ENCODE data around the gene CA9. TPM values are rescaled to one million over a fixed set of nuclear protein-coding genes. Genes with fewer than 3 reads are reported as not detected.

Gene CA9
- polyA plus RNA-seq, 4 donors = 0.63 to 1.6 (median 0.73) TPM

DNA sequence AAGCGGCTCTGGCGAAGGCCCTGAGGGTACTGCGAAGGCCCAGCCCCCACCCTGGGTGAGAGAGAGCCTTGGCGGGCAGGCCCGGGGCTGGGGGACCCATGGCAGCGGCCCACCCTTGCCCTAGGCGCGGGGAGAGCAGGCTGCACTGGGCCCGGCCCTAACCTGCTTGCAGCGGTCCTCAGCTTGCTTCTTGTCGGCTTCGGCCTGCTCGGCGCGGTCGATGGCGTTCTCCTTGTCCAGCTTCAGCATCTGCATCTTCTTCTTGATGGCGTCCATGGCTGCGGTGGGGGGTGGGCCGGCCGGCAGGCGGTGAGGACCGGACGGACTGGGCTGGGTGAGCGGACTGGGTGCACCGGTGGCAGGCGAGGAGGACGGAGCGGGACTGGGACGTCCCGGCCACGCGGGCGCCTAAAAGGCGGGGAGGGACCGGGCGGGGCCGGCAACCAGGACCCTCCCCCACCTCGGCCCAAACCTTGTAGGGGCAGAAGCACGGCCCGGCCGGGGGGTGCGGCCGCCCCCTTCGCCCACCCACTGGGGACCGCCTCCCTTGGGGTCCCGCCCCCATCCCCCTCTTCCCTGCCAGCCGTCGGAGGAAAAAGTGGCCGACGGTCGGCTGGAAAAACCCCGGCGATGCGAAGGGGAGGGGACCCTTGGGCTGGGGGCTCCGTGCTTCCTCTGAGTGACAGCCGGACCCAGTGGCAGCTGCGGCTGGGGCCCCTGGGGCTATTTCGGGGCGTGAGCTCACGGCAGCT, 16.0 kb downstream of the CA9 start, which contains the start of gene TPM2:
Gene TPM2 (minus strand): TSS at position 384 of the 752 bp plus-strand sequence. CDS start 108 bp downstream, at position 276.
- no peak for DNase-seq (ENCODE audit: low read depth in 4 of 4, low spot score in 3 of 4)

DNA sequence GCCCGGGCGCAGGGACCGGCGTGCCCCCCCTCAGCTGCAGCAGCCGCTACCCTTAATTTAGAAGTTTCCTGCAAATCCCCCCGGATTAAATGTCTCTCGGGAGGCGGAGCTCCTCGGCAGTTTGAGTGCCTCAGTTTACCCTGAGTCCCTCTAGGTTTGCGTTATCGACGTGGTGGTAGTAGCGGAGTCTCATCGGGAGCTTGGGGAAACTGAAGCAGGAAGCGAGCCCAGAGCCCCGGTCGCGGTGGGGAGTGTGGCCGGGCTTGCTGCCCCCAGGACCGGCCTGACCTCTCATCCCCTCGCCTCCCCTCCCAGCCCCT, 16.5 kb downstream of the CA9 start:
- DNase-seq (ENCODE audit: low read depth in 4 of 4, low spot score in 3 of 4) = no peak

DNA sequence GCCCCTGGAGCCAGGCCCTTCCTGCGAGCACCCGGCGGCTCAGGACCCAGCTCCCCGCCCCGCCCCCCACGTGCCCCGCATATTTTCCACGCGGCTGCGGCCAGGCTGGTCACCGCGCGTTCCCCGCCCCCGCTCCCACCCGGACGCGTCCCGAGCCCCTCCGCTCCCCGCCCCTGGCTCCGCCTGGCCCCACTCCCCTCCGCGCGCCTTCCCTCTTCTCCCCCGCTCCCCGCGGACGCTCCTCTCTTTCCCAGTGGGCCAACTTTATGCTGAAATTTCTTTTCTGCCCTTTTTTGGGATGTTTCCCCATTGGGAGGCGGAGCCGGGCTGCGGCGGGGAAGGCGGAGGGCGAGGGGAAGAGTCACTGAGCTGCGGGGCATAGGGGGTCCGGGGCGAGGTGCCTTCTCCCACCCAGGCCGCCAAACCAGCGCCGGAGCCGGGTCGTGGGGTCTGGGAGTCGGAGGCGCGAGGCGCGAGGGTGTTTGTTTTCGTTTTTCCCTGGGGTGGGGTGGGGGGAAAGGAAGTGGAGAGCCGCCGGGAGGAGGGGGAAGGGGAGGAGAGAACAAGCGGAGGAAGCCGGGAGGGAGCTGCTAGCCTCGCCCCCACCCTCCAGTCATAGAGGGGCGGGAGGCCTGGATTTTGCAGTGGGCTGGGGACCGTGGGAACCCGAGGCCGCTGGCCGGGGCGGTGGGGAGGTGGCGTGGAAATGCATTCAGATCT, 17.0 kb downstream of the CA9 start:
- DNase-seq (ENCODE audit: low read depth in 4 of 4, low spot score in 3 of 4) = peak in 1 of 4 donors; percentile 50

DNA sequence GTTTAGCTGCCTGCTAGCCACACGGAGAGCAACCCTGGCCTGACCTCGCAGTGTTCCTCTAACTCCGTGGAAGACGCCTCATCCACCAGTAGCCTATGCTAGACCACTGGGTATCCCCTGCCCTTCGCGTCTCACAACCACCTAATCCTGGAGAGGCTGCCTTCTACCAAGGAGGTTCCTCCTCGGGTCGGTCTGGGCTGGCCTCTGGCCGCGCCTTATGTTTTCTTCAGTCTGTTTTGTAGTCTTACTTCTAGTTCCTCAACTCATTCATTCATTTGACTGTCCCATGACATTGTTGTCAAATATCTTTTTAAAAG, 17.6 kb downstream of the CA9 start:
- no peak for DNase-seq (ENCODE audit: low read depth in 4 of 4, low spot score in 3 of 4)

DNA sequence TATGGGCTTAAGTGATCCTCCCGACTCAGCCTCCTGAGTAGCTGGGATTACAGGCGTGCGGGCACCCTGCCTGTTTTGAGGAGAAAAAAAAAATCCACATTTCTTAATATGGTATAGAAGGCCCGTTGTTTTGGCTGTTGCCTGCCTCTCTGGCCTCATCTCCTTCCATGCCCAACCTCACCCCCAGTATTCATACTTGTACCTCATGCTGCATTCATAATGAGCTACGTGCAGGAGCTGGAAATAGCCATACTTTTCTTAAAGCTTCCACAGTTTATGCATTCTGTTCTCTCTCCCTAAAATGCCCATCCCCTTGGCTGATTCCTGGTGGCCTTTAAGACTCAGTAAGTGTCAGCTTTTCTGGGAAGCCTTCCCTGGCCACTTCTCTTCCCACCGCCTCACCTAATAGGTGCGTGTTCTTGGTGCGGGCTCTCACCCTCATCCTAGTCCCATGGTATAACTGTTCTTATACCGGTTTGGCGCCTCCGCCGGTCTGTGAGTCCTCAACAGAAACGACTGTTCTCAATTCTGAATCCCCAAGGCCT, 18.1 kb downstream of the CA9 start:
- no peak for DNase-seq (ENCODE audit: low read depth in 4 of 4, low spot score in 3 of 4)

DNA sequence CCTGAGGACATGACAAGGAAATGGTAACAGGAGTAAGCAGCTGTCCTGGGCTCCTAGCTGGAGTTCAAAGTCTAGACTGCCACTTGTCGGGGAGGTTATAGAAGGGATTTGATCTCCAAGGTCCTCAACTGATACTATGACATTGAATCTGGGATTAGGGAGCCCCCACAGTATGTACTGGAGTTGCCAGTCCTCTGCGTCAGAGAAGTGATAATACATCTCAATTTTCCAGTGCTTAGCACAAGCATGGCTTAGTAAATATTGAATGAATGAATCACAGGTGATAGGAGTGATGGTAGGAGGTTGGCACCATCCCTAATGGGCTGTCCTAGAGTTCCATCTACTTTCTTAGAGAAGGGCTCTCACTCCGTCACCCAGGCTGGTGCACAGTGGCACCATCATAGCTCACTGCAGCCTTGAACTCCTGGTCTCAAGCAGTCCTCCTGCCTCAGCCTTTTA, 22.2 kb downstream of the CA9 start:
- DNase-seq (ENCODE audit: low read depth in 4 of 4, low spot score in 3 of 4) = no peak

DNA sequence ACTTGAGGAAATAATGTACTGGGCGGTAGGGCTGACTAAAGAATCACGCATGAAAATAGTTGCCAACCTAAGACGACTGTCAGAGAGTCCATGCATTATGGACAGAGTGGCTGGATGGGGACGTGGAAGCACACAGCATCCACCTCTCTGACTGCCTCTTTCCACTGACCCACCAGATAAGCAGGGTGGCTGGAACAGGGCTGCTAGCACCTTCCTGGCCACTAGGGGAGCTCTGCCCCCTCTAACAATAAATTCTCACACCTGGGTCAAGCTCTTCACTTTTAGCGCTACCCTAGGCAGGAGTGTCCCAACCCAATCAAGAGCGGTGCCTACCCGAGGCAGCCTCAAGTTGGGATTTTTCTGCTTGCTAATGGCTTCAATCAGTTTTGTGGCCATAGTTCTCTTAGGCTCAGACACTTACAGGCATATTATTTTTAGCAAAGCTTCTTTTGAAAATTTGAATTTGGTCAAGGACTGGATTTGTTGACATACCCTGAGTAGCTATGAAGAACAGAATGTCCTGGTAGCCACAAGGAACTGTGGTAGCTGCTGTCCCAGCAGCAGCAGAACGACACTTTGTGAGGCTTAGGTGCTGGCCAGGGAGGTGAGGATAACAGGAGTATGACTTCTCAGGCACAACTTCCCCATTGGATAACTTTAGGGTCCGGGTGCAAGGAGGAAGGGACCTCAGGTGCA, 22.9 kb downstream of the CA9 start:
- no peak for DNase-seq (ENCODE audit: low read depth in 4 of 4, low spot score in 3 of 4)

DNA sequence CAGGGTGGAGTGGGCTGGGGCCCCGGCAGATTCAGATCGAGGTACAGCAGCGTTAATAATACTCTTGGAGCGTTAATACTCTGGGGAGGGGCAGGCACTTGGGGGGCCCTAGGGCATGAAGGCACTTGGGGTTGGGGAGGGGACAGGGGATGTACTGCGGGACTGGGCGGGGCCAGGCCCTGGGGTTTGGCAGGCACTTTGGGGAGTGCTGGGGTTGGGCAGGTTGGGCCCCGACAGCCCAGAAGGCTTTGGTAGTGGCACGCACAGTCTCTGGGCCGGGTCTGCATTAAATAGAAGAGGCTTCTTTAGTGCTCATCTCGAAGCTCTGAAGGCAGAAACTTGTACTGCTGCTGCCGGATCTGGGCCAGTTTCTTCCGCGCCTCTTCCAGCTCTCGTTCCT, 23.8 kb downstream of the CA9 start:
- no peak for DNase-seq (ENCODE audit: low read depth in 4 of 4, low spot score in 3 of 4)

DNA sequence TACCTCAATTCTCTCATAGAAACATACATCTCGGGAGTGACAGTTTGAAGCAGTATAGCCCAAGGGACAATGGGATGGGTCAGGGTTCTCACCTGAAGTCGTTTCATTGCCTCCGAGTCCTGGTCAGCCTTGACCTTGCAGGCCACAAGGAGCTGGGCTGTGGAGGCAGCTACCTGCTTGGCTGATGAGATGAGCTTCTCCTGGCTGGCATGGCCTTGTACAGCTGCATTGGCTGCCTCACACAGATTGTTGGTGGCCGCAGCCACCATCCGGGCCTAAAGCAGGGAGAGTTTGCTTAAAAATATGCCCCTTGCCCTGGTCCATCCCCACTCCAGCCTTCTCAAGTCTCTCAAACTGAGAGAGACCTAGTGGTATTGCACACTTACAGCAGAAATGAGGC, 24.5 kb downstream of the CA9 start:
- DNase-seq (ENCODE audit: low read depth in 4 of 4, low spot score in 3 of 4) = no peak

DNA sequence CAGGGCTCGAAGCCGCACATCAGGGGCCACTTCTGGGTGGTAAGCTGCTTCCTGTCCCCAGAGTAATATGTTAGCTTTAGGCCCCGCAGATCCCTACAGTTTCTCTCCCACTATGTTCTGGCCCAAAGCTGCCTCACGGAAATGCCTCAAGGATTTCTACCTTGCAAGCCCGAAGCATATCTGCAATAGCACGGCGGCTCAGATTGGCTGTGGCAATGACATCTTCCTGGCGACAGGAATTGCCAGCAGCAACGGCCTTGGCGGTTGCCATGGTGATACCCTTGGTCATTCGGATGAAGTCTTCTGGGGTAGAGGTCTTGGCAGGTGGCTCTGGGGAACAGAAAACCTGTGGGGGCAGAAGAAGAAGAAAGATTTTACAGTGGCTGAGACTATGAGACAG, 26.3 kb downstream of the CA9 start:
- no peak for DNase-seq (ENCODE audit: low read depth in 4 of 4, low spot score in 3 of 4)

DNA sequence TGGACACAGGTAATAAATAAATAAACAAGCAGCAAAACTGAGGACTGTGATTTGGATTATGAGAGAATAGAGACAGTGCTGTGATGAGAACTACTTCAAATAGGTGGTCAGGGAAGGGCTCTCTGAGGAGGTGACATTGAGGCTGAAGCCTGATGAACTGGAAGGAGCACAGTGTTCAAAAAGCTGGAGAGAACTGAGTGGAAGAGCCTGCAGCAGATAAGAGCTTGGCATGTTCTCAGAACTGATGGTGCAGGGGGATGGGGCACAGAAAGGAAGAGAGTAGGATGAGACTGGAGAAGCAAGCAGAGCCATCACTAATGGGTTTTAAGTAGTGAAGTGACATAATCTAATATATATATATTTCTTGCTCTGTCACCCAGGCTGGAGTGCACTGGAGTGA, 27.2 kb downstream of the CA9 start:
- DNase-seq (ENCODE audit: low read depth in 4 of 4, low spot score in 3 of 4) = no peak

DNA sequence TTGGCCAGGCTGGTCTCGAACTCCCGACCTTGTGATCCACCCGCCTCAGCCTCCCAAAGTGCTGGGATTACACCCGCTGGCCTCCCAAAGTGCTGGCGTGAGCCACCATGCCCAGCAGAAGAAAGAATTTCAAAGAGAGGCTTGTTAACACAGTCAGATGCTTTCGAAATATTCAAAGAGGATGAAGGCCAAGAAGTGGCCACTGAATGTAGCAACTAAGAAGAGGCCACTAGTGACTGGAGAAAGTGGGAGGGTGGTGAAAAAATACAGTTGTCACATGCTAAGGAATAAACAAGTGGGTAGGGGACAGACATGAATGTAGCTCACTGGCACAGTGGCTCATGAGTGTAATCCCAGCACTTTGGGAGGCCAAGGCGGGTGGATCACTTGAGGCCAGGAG, 29.0 kb downstream of the CA9 start:
- no peak for DNase-seq (ENCODE audit: low read depth in 4 of 4, low spot score in 3 of 4)

DNA sequence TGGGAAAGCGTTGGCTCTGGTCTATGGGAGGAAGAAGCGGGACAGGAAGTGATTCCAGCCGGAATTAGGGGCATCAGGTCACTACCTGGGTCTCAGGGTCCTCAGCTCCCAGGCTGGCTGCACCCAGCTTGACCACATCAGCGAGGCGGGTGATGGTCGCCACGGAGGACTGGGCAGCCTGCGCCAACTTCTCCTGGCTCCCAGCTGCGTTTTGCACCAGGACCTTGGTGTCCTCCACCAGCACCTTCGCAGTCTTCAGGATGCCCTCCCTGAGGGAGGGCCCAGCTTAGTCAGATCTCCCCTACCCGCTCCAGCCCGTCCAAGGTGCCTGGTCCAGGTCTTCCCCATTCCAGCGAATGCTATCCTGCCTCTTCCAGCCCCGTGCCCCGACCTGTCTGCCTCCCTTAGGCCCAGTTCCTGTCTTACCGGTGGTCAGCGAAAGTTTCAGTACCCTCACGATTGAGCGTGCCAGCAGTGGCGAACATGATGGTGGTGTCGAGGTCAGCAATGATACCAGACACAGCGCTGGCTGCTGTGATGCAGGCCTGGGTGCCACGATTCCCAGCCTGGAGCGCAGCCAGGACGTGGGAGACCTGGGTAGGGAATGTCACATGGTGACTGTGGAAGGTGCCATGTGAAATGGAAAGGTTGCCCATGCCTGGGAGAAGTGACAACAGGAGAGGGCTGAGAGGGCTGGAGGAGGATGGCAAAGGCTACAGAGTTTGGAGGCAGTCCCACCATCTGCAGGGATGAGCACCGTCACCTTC, 30.4 kb downstream of the CA9 start:
- DNase-seq (ENCODE audit: low read depth in 4 of 4, low spot score in 3 of 4) = no peak

DNA sequence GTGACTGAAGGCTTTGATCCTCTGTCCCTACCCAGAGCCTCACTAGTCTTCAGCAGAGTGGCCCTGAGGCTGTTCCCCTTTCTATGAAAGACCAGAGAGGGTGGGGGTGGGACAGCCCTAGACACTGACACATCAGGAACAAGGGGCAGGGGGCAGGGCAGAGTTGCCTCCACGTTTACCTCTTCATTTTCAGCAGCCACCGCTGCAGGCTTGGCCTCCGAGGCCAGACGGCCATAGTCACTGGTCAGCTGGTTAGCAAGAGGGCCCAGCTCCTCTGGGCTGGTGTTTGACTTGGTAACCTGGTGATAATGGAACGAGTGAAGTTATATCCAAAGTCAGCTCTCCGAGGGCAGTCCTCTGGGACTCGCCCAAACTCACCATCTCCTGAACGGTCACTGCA, 31.6 kb downstream of the CA9 start:
- no peak for DNase-seq (ENCODE audit: low read depth in 4 of 4, low spot score in 3 of 4)

DNA sequence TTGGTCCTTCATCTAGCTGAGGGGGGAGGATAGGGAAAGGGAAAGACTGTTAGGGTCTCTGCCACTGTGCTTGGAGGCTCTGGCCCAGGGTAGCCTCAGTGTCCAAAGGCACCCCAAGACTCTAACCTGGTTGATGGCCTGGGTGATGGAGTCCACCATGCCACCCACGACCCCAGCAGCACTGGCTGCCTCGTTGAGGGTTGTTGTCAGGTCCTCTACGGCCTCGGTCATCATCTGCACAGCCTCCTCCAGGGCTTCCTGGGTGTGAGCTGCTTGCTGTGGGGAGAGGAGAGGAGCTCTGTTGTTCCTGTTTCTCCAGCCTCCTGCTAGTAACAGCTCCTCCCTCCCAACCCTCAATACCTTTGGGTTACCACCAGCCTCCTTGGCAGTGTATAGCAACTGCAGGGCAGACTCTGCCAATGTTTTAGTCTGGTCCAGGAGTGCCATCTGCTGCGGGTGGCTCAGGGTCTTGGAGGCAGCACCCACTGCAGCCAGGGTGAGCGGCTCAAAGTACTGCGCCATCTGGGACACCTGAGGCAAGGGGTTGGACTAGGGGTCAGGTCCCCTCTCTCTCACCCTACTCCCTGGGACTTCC, 32.2 kb downstream of the CA9 start:
- no peak for DNase-seq (ENCODE audit: low read depth in 4 of 4, low spot score in 3 of 4)

DNA sequence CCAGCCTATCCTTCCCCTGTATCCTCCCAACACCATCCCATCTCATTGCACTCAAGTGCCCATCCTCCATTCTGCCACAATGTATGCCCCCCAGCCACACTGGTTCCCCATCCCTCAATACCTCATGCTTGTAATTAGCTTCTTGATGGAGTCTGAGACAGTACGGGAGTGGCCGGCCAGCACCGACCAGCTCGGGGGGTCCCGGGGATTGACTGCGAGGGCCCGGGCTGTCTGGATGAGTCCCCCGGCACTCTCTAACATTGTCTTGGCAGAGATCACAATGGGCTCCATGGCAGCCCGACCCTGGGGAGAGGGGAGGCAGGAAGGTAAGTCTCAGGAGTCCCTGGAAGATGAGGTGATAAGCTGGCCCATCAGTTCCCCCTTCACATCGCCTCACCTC, 33.2 kb downstream of the CA9 start:
- no peak for DNase-seq (ENCODE audit: low read depth in 4 of 4, low spot score in 3 of 4)

DNA sequence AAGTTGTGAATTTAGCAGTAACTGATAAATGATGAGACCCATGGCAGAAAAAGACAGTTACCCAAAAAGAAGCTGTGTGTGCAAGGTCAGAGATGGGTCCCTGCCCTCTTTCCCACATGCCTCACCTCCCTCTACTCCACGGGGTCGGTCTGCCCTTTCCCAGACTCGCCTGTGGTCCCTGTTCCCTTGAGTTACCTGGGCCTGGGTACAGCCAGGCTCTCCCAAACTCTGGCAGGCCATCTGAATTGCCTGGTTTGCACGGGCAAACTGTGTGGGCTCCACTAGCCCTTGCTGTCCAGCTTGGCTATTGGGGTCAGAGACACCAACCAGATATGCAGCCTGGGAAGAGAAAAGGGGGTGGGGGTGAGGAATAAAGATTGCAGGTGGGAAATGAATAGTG, 34.4 kb downstream of the CA9 start:
- DNase-seq (ENCODE audit: low read depth in 4 of 4, low spot score in 3 of 4) = no peak

DNA sequence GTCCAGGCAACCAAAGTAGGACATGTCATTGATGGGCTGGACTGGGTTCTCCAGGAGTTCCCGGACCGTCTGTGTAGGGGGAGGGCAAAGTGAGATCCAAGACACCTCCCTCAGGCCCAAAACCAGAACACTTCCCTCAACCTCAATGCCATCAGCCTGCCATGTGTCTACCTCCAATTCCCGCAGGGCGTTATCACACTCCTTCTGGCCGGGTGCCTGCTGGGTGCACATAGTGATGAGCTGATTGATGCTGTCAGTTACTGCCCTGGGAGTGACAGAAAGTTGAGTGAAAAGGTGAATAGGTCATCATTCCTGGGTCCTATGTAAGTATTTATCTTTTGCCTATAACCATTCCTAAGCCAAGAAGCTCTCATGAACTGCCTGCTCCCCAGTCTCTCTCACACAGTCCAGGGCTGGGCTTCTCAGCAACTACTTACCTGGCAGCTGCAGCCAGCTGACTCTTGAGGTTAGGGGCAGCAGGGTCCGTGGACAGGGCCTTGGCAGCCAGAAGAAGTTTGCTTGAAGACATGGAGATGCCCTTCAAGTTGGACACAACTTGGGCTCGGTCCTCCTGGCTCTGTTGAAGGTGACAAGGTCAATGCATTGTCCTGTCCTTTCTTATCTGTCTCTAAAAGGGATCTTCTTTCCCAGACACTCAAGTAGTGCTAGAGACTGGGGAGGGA, 37.2 kb downstream of the CA9 start:
- DNase-seq (ENCODE audit: low read depth in 4 of 4, low spot score in 3 of 4) = no peak

DNA sequence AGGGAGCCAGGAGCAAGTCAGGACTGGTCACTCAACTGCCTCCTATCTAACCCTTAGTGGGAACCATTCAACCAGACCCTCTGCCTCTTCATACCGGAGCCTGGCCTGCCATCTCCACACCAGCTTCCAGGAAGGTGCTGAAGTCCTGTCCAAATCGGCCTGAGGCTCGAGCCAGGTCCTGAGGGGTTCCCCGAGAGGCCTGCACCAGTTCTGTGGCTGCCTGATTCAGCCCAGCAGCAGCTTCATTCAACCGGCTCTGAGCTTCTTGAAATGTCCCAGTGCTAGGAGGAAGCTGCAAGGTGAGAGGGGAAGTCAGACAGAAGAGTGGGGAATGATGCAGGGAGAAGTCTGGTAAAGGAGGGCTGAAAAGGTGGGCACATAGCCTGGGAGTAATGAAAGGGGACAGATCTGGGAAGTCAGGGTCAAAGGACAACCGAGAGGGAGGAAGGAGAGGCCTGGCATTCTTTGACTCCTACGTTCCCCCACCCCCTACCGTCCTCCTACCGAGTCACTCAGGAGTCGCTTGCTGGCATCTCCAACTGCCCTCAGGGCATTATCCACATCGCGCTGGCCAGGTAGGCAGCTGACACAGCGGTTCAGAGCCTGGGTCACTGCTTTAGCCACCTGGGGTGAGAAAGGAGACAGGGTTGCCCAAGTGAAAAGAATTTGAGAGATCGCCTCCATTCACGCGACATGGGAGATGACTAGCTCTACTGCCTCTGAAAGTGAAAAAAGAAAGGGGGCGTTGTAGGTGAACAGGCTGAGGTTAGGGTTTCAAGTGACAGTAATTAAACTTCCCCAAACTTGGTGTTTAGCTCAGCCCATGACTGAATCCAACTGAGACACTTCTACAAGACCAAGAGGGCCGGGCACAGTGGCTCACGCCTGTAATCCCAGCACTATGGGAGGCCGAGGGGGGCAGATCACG, 38.0 kb downstream of the CA9 start:
- DNase-seq (ENCODE audit: low read depth in 4 of 4, low spot score in 3 of 4) = no peak

All from left renal pelvis (tissue), 4 donors.